Mucosa of descending colon (tissue), 3 donors: ENCODE measurements around the gene LRRTM1. TPM values are rescaled to one million over a fixed set of nuclear protein-coding genes. Genes with fewer than 3 reads are reported as not detected.

Source experiments
- ATAC-seq: fragments of 200-7000 bp; cut with Tn5 transposase; one replicate; pipeline ENCODE4 v1.9.1; 2020; ENCODE audit warnings: mild to moderate bottlenecking, moderate library complexity
- DNase-seq, 3 donors: peaks; one replicate each; pipeline ENCODE4 v3.0.0-alpha.2; 2020
- H3K36me3 ChIP-seq: fragments of 200-600 bp; one replicate; pipeline ENCODE4 v1.8.0; 2021; ENCODE audit warnings: low read depth, mild to moderate bottlenecking
- H3K4me1 ChIP-seq: fragments of 200-600 bp; one replicate; pipeline ENCODE4 v1.8.0; 2021; ENCODE audit warnings: low read depth, mild to moderate bottlenecking
- H3K4me3 ChIP-seq: fragments of 200-600 bp; one replicate; pipeline ENCODE4 v1.8.0; 2021; ENCODE audit warnings: mild to moderate bottlenecking
- H3K9me3 ChIP-seq: fragments of 200-600 bp; one replicate; pipeline ENCODE4 v1.8.0; 2021; ENCODE audit warnings: mild to moderate bottlenecking
- intact Hi-C, 2 donors: fragments of 100-400 bp; cut with DNase I in 1 of 2; cut with micrococcal nuclease in 1 of 2; formaldehyde crosslinking; loops; one replicate each; pipeline versions ENCODE4 v1.11.0 to v1.11.1; 2022; cut with DNase I, micrococcal nuclease
- total RNA-seq, 3 donors: library from RNA; stranded (reverse); fragmentation: NEBNext Ultra II Directional in 2 of 3; extraction: Animal tissue kit (Norgen Biotek cat#: 25700) in 2 of 3; gene quantifications; one replicate each; pipeline versions ENCODE4 v1.2.1 to v1.2.4, GENCODE V29; 2021 to 2023
- TF ChIP-seq, protein P1 (sequence below): fragments of 200-600 bp; IDR thresholded peaks from one replicate; pipeline ENCODE4 v1.8.0; 2022; ENCODE audit warnings: antibody characterized with exemption, mild to moderate bottlenecking
- donor health status: DM: no; HTN: no; CAD: no; lungs with moderate emphysema.
- donor health status: DM: no; HTN: no; CAD: no.
- donor health status: DM: no; HTN: yes; CAD: no.

The LRRTM1 gene
- total RNA-seq, 3 donors from 2014 or later, result 0.12 to 2.2 (median 0.17) TPM

- TF ChIP-seq, protein P1, sequence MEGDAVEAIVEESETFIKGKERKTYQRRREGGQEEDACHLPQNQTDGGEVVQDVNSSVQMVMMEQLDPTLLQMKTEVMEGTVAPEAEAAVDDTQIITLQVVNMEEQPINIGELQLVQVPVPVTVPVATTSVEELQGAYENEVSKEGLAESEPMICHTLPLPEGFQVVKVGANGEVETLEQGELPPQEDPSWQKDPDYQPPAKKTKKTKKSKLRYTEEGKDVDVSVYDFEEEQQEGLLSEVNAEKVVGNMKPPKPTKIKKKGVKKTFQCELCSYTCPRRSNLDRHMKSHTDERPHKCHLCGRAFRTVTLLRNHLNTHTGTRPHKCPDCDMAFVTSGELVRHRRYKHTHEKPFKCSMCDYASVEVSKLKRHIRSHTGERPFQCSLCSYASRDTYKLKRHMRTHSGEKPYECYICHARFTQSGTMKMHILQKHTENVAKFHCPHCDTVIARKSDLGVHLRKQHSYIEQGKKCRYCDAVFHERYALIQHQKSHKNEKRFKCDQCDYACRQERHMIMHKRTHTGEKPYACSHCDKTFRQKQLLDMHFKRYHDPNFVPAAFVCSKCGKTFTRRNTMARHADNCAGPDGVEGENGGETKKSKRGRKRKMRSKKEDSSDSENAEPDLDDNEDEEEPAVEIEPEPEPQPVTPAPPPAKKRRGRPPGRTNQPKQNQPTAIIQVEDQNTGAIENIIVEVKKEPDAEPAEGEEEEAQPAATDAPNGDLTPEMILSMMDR, result no peak
Measured at GRCh38 chr2:80338794-80339193, 34.2 kb upstream of the LRRTM1 start.

GRCh38 chr2:80335411-80335810 lies 30.9 kb upstream of the LRRTM1 start:
- Histone ChIP-seq H3K4me3 (no peak overlapping the region), H3K36me3 (no peaks in the 10 kb centered on the region), H3K9me3 (no peaks in the 10 kb centered on the region), H3K4me1 (no peaks in the 10 kb centered on the region)
- TF ChIP-seq, protein P1, result no peak
- ATAC-seq, result no peak
- intact Hi-C loops, result no loop called here
- DNase-seq, result no peak

More at GRCh38 chr2:80338794-80339193, 34.2 kb upstream of the LRRTM1 start:
- Histone ChIP-seq H3K36me3 (no peaks in the 10 kb centered on the region), H3K4me1 (no peaks in the 10 kb centered on the region), H3K9me3 (no peaks in the 10 kb centered on the region), H3K4me3 (no peak overlapping the region)
- ATAC-seq, result no peak
- intact Hi-C loops, result no loop called here
- no peak for DNase-seq

DNA sequence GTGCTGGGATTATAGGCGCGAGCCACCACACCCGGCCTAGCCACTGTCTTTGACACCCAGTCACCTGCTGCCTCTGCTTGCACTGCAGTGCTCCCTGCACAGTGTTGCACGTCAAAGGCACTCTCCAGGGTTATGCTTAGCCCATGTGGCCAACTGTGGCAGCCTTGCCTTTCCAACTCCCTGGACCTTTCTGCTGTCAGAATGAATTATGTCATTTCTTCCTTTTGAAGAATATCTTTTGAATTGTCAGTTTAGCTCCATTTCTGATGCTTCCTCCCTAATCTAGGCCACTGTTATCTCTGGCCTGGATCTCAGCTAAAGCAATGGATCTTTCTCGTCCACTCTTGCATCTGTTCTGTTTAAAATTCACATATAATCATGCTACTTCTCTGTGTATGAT lies 29.3 kb upstream of the LRRTM1 start:
- H3K9me3 ChIP-seq, result no peaks in the 10 kb centered on the region
- H3K4me1 ChIP-seq, result no peaks in the 10 kb centered on the region
- H3K36me3 ChIP-seq, result no peaks in the 10 kb centered on the region
- DNase-seq, result no peak
- intact Hi-C loops, result no loop called here
- no peak for ATAC-seq
- TF ChIP-seq, protein P1, result no peak
- H3K4me3 ChIP-seq, result no peak overlapping the region

DNA sequence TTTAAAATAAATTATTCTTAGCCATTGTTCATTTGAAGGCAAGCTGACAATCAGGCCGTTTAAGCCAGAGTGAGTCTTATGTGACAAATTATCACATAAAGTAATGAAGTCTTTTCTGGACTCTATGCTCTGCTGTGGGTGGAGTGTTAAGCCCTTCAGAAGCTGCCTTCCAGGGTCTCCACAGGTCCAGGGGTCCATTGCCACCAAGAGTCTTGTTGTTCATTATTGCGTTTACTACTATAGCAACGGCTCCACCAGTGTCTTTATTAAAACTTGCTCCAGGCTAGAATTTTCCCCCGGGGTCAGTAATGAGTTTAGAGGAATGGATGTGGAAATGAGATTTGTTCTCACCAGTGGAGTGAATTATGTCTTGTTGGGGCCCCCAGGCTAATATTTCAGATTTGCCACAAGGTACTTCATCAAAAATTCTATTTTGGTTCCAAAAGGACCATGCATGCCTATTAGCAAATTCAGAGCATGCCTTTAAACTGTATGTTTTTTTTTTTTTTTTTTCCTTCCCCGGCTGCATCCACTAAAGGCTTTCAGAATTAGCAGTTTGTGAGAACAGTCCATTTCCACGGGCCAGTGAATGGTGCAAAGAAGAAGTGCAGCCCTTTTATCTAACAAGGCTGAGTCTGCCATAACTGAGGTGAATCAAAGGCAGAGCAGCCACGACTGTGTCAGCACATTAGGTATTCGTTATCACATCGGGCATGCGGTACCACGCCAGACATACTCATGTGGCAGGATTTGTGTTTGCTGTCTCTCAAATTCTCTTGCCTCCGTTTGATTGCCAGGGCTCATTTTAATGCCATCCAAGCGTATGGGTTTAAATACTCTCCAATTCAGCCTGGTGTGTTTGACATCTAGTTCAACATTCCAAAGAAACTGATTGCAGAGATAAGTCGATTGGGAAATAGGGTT lies 26.2 kb upstream of the LRRTM1 start:
- no peaks in the 10 kb centered on the region for H3K4me1 ChIP-seq
- TF ChIP-seq, protein P1, result no peak
- no peaks in the 10 kb centered on the region for H3K36me3 ChIP-seq
- no peak for DNase-seq
- no peak for ATAC-seq
- intact Hi-C loops, result no loop called here
- H3K9me3 ChIP-seq, result no peaks in the 10 kb centered on the region
- H3K4me3 ChIP-seq, result no peak overlapping the region

- Histone ChIP-seq H3K9me3 (no peaks in the 10 kb centered on the region), H3K4me3 (no peak overlapping the region), H3K36me3 (no peaks in the 10 kb centered on the region), H3K4me1 (no peaks in the 10 kb centered on the region)
- intact Hi-C loops, result no loop called here
- TF ChIP-seq, protein P1, result no peak
- peak; percentile 75 for ATAC-seq
- no peak for DNase-seq
Measured at GRCh38 chr2:80329491-80329890, 24.9 kb upstream of the LRRTM1 start.
